Activated gamma-delta T cell treated with anti-CD3 and anti-CD28 coated beads, Interleukin-2, amount 50 U/mL, for 16 hours (primary cell): ENCODE data around the gene GNAI3.

Source experiments
- DNase-seq: peaks from one replicate; pipeline ENCODE4 v3.0.0-alpha.2; 2020; ENCODE audit warnings: low read depth

GNAI3 gene

DNA sequence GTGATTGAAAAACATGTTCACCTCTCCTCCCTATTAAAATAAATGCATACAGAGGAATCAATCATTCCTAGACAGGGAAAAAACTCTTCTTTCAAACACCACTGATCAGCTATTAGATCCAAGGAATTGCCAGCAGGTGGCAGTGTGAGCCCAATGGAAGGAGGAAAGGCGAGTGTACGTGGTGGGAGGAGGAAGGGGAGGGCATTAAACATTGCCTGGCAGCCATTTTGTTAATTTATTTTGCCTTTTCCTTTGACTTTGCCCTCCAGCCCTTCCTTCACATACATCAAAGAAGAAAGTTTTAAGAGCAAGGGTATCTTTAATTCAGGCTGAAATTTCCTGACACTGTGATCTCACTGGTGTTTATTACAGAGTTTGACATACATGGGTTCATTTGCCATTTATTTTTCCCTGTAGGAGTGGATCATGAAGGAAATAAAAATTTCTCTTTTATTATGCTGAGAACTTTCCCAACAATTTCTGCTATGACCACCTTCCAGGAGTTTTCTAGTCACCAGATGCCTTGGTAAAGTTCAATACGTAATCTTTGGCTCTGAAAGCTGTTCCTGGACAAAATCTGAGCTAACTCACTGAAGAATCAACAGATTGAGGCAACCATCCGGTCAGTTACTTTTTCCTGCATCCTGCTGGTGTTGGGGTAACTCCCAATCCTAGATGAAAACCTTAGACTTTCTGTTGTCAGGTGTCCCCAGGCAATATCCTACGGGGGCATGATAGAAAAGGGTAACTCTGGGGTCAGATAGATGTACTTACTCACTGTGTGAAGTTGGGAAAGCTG is 1.9 kb upstream of the GNAI3 start:
- peak; percentile 83 for DNase-seq

DNA sequence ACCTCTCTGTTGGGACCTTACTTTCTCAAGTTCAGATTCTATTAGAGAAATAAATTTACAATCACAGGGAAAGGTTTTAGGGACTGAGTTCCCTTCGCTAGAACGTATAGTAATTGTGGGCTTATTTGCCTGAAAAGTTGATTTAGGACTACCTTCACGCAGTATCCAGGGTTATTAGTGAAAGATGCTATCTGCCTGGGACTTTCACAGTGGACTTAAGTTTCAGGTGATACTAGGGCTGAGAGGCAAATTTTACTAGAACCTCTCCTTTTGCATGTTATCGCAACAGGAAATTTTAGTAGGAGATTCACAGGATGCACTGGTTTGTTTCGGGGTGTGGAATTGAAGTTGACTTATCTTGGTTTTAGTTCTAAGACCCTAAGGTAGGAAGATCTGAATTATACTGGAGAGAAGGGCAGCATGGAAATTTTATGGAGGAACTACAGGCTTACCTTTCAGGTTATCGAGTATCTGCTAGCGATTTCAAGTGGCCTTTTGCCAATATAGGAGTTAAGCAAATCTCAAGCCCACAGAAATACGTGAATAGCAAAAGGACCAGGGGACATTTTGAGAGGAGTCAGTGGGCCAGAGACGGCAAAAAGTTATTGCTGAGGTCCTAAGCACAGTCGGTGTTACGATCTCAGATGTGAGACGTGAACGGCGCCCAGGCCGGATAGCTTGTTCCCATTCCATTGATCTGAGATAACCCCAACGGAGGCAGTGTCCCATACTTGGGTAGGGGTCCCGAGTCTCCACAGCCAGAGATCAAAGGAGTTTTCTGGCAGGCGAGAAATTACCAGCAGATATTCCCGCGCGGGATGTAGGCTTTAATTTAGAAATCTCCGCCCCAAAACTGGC is 723 bp upstream of the GNAI3 start:
- no peak for DNase-seq

DNA sequence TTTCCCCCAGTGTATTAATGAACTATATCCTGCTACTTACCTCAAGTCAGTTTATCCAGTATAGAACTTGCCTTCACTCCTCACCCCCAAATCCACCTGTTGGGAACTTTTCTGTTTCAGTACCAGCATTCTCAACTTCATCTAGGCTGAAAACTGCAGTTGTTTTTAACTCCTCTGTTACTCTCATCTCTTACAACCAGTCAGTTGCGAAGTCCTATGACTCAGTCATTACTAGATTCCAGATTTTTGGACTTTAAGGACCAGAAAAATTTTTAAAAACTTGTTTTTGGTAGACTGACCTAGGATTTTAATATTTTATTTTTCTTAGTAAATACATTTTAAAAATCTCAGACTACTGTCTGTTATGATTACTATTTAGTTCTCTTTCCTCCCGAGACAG is 8.1 kb downstream of the GNAI3 start:
- DNase-seq = no peak

DNA sequence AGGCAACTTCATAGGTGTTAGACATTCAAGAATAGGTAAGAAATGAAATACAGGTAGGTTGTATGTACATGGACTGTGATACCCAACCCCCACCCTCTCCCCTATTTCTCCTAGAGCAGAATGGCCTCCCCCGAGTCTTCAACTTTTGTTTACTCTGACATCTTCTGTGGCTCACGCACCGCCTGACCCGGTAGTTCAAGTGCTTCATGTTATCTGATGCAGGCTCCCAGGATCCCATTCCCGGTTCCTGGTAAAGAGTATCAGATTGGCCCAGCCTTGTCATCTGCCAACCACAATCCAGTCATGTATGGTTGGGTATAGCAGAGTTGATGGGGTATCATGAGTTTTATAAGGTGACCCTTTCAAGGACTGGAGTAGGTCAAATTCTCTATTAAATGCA is 9.1 kb downstream of the GNAI3 start:
- no peak for DNase-seq

DNA sequence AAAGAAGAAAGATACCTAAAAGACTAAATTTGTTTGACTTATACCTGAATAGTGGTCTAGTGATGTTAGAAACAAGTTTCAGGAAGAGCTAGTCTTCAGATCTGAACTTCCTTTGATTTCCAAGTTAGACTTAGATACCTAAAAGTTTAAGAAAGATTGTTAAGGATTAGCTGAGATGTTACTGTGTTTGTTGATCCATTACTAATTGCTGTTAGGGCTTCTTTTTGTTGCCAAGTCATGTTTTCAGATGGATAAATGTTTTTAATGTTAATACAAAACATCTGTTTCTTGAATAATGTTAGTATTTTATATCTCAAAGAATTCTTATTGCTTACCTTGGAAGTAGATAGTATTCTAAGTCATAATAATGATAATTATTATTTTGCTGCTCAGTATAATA is 11.6 kb downstream of the GNAI3 start:
- no peak for DNase-seq

DNA sequence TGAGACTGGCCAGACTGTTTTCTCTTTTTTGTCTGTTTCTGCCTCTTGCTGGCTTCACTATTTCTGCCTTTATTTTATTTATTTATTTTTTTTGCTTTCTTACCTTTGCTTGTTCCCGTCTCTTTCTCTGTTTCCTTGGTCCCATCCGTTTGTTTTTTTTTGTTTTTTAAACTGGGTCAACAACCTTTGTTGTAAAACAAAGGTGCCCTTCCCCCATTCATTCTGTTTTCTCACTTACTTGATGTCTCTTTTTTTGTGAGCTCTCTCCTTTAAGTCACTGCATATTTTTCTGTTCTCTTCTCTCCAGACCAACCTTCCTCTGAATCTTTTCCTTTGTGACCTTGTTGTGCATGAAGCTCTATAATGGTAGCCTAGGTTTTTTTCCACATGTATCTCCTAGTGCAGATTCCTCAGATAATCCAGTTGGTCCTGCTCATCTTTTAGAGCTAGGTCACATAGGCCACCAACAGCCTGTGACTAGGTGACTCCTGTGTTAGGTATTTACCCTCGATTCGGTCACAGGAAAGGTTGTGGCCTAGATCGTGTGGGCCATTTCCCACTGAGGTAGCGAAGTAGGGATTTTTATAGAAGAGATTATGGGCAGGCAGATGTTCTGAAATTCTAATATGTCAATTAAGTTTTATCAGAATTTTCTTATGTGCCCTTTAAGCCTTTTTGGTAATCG is 15.9 kb downstream of the GNAI3 start:
- DNase-seq = no peak

DNA sequence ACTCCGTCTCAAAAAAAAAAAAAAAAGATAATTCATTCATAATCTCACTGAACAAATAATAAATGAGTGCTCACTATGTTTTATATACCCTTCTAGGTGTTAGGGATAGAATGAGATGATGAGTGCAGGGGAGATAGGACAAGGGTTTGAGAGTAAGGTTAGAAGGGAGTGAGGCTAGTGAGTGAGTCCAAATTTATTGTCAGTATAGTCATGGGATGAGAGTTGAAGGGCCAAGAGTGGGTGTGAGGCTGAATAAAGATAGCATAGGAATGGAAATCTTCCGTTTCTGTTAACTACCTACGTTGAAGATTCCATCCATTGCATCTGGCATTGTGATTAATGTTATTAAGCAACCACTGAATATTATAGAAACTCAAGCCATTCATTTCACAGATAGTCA is 16.8 kb downstream of the GNAI3 start:
- no peak for DNase-seq

DNA sequence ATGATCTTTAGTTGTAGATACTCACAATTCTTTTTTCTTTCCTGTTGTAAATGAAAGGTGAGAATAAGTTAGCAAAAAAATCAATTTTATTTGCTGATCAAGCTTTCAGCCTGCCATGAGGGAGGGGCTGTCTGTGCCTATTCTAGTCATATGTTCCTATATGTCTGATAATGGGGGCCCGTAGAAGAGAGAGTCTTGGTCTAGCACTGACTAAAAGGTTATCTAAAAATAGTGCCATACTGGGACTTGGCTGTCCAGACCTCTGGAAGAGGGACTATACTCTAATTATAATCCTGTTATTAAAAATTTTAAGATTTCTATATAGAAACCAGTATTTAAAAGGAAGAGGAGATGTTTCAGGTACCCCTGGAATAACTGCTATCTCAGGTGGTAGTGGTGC is 18.6 kb downstream of the GNAI3 start:
- no peak for DNase-seq

DNA sequence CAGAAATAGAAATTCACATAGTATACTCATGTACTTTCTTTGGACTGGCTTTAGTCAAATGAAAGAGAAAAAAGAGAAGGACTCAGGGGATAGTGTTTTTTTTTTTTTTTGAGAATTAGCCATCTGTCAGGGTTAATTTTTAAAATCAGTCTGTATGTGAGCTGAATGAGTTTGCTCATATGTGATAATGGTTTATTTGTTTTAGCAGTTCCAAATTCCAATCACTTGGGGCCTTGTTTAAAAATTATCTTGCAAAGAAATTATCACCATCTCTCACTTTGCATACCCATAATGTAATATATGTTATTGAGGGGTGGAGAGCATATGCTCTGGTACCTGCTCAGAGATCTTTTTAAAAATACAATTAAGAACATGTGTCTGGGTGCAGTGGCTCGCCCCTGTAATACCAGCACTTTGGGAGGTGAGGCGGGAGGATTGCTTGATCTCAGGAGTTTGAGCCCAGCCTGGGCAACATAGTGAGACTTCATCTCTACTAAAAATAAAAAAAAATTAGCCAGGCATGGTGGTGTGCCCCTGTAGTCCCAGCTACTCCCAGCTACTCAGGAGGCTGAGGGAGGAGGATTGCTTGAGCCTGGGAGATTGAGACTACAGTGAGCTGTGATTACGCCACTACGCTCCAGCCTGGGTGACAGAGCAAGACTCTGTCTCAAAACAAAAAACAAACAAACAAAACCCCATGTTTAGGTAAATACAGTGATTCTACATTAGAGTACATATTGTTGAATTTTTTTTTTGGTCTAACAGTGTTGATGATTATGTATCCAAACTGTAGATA is 19.7 kb downstream of the GNAI3 start:
- no peak for DNase-seq

DNA sequence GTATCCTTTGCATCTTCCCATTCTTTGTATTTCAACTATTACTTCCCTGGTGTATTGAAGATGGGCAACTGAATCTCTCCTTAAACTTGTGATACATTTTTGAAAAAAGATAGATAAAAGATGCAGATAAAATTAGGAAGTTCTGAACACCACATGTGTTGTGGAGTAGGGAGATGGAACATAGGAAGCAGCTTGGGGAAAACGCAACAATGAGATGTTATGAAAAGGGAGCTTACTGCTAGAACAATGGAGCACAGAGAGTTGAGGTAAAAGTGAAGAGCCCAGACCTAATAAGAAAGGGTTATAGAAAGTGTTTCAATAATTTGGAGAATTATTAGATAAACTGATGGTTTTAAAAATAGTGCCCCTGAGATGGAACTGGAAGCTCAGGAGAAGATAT is 20.9 kb downstream of the GNAI3 start:
- DNase-seq = no peak

DNA sequence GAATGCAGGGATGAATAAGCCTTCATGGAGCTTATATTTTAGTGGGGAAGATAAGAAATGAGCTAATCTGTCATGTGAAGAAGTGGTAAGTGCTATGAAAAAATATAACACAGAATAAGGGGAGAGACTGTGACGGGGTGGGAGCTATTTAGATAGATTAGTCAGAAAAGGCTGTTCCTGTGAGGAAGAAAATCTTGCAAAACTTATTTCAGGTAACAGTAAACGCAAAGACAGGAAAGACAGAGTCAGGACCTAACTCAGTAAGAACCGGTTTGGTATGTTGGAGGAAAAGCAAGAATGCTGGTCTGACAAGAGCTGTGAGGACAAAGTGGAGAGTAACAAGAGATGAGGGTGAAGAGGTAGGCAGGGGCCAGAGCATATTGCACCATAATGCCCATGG is 22.0 kb downstream of the GNAI3 start:
- no peak for DNase-seq

DNA sequence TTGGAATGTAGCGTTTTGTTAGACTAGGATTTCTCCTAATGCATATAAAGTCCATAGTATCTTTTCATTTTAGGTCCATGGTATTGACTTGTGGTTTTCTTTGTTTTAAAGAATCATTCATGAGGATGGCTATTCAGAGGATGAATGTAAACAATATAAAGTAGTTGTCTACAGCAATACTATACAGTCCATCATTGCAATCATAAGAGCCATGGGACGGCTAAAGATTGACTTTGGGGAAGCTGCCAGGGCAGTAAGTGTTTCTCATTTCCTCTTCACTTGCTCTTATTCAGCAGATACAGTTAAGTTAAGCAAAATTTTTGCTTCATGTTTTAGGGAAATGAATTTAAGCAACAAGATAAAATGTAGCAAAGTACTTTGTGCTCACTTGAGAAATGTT is 25.4 kb downstream of the GNAI3 start:
- DNase-seq = no peak

DNA sequence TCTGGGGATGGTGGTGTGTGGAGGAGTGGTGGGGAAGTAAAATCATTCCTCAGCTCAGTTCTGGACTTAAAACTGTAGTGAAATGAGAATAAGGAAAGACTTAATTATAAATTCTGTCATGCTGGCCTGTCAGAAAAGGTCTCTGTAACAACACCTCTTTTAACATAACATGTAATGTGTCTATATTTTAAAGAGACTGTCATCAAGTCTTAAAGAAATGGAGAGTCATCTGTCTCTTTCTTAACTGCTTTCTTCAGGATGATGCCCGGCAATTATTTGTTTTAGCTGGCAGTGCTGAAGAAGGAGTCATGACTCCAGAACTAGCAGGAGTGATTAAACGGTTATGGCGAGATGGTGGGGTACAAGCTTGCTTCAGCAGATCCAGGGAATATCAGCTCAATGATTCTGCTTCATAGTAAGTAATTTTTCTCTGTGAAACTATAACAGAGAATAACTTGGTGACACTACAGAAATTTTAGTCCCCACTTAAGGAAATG is 30.6 kb downstream of the GNAI3 start:
- DNase-seq = no peak

DNA sequence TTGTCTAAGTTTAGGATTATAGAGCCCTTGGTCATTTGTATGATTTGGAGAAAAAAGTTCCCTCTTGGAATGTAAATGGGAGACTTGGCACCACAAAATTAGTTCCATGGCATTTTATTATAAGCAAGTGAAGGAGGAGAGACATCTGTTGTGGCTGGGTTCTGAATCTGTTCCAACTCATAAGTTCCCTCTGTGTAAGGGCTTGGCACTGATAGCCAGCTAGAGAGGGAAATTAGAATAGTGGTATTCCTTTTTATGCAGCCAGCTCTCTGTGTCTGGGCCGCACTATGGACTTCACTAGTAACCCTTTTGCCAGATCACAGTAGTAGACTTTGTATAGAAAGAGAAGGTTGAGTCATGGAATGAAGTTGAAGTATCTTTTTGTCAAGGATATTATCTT is 31.1 kb downstream of the GNAI3 start:
- DNase-seq = no peak

DNA sequence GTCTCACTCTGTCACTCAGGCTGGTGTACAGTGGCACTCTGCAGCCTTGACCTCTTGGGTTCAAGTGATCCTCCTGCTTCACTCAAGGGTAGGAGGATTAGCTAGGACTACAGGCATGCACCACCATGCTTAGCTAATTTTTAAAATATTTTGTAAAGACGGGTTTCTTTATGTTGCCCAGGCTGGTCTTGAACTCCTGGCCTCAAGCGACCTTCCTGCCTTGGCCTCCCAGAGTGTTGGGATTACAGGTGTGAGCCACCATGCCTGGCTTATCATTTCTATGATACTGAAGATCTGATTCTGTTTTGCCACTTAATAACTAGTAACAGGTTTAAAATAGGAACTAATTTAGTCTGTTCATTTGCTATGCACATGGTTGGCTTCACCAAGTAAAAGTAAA is 33.6 kb downstream of the GNAI3 start:
- no peak for DNase-seq

DNA sequence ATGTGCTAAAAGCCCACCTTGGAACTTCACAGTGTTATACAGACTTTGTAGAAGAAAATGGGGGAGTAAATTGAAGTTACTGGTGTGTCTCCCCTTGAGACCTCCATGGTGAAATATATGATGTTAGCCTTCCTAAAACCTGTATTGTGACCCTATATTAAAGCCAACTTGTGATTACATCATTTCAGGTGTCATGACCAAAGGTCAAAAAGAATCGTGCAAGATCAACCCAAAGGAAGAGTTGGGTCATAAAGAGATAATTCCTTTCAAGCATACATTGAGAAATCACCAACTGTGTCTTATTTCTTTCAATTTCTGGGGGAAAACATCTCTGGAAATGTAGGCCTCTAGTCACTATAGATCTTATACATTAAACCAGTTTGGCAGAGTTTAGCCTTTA is 36.4 kb downstream of the GNAI3 start:
- DNase-seq = no peak

DNA sequence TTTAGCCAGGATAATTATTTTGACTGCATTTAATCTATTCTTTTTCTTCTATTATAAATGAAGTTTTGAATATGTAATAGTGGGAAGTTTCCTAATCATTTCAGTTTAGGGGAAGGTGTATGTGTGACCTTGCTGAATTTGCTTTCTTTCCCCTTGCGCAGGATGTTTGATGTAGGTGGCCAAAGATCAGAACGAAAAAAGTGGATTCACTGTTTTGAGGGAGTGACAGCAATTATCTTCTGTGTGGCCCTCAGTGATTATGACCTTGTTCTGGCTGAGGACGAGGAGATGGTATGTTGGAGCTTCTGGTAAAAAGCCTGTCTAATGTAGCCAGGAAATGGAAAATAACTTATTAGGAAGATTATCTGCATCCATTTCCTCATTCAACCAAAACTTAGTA is 37.6 kb downstream of the GNAI3 start:
- no peak for DNase-seq

DNA sequence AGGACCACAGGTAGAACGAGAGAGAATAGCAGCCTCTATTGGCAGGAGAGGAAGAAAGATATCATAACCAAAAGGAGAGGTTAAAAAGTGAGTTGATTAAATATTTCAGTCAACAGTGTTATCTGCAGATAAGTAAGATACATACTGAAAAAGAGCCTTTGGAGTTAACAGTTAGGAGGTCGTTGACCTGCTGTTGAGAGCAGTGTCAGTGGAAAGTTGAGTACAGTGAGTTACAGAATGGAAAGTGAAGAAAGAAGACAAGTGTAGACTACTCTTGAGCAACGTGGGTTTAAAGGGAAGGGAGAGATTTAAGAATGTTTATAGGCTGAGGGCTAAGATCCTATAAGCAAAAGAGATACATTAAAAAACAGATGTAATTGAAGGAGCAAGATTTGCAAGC is 40.8 kb downstream of the GNAI3 start:
- no peak for DNase-seq

DNA sequence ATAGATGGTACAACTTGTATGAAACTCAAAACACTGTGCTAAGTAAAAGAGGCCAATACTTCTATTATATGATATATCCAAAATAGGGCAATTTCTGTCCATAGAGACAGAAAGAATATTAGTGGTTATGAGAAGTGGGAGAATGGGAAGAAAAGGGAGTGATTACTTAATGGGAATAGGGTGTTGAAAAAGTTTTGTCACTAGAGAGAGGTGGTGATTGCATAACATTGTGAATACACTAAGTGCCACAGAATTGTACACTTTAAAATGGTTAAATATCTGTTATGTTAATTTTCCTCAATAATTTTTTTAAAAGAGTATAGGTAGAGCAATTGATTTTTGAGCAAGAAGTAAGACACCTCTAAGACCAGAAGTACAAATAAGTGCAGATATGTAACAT is 41.3 kb downstream of the GNAI3 start:
- DNase-seq = no peak

DNA sequence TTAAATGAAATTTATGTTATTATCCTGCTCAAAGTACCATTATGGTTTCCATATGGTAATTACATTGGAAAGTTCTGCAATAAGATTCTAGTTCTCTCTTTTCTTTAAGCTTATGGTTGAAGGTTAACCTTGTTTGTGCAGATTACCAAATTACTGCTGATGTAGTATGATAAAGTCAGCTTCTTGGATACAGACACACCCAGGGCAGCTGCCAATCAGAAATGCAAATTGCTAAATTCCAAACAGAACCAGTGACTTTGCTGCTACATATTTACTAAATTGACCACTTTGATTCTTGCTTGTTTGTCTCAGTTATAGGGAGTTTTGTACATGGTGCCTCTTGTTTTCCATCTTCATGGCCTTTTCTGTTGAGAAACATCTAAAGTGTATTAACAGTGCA is 44.5 kb downstream of the GNAI3 start:
- DNase-seq = no peak

DNA sequence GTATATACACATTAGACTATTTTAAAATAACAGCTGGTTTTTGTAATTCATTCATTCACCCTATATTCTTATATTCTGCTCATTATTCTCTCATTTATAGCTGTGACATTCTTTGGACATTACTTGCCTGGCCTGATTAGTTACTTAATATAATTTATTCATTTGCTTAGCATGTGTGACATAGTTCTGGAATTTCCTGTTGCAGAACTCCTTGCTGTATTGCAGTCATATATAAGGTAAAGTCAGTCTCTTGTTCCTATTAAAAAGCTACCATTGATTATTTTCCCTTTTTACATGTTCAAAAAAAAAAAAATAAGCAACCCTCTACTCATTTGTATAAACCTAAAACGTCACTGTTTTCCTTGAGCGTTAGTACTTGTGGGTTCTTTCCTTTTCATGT is 47.1 kb downstream of the GNAI3 start:
- no peak for DNase-seq

DNA sequence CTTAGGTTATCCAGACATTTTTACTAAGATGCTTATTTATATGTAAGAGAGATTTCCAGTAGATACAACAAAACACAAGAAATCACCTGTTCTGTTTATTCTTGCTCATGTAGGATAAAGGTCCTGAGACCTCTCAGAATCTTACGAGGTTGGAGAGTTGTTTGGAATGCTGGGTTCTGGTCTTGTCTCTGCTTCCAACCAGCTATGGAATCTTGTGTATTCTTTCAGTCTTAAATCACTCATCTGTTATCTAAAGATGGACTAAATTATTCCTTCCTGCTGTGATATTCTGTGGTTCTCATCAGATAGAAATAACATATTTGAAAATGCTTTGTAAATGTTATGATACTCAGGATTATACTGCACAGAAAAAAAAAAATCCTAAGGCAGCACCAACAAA is 49.7 kb downstream of the GNAI3 start:
- no peak for DNase-seq
